ENCODE measurements around the gene GPR87.

GPR87 gene, protein sequence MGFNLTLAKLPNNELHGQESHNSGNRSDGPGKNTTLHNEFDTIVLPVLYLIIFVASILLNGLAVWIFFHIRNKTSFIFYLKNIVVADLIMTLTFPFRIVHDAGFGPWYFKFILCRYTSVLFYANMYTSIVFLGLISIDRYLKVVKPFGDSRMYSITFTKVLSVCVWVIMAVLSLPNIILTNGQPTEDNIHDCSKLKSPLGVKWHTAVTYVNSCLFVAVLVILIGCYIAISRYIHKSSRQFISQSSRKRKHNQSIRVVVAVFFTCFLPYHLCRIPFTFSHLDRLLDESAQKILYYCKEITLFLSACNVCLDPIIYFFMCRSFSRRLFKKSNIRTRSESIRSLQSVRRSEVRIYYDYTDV

DNA sequence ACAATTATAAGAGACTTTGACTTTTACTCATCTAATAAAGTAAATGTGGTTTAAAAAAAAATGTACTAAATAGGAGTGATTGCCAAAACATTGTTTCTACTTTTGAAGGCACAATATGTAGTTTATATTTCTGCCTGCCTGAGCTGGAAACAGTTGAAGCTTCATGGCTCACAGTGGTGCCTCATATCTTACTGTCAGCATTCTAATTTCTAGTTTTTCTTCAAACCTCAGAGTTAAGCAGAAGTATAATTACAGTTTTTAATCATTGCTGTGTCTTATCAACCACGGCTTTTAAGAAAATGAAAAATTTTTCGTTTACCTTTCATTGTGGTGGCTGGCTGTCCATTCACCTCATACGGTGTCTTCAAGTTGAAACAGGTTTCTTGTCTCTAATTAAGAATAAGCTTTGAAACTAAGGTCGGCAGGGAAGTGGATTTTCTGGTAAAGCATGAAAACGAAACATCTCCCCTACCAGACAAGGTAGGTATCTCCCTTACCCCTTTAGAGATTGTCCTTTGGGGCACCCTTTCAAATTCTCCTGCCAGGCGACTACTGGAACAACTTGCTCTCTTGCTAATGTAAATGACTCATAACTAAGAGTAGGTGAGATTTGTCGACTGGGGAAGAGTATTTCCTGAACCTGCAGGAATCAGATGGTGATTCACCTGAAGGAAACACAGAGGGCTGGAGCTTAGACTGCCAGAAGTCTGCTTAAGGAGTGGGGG, at the start of gene GPR87:
Gene GPR87, minus strand, starts transcription at position 554 of the 725 bp plus-strand sequence. CDS start 16,720 bp downstream, outside the sequence.
- DNase-seq = no peak

DNA sequence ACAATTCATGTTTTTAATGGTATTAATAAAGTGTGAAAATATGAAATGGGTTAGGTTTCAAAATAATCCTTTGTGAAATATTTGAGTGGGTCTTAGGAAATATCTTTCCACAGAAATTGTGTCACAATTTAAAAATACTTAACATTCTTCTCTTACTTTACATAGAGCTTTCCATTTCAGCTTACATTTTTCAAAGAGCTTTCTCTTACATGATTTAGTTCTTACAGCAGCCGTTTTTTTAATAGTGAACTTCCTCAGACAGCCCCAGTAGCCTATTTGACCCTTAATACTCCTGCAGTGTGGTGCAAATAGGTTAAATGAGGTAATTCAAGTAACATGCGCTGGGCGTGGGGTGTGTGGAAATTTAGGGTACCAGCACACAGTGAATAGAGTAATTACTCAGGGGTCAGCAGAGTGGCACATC, 46.1 kb upstream of the GPR87 start:
- no peak for DNase-seq

DNA sequence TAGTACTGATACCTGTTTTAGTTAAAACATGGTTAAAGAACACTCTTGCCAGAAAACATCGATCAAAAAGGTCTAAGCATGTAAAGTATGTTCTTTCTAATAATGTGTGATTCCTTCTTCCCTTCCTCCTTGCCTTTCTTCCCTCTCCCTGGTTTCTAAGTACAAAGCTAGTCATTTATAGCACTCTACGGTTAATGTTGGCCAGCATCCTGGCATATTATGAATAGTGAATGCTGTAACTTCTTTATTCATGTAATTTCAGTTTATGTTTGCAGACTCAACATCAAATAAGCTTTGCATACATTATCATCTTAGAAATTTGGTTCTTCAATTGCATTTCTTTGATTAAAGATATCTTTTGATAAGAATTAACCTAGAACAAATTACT, 40.8 kb upstream of the GPR87 start:
- DNase-seq = no peak

DNA sequence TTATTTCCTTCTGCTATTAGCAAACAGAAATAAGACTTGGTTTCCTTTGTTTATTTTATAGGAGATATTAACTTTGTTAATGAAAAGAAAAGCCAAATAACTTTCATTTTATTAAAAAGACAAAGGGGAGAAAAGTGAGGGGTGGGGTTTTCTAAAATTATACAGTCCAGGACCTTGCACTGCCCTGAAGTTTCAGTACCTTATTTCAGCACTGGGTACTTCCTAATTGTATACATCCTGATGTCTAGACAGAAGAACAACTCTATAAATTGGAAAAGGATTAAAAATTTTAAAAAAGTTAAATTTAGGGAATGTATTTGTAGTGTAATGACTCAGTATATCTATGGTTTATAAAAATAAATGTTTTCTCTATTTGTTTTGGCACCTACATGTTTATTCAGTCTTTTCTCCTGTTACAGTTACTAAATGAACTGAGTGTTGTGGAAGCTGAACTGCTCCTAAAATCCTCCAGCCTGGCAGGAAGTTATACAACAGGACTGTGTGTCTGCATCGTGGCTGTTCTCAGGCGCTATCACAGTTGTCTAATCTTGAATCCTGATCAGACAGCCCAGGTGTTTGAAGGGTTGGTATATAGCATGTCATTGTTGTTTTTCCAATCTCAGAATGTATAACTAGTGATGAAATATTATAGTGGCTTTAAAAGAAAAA, 40.3 kb upstream of the GPR87 start:
- no peak for DNase-seq

DNA sequence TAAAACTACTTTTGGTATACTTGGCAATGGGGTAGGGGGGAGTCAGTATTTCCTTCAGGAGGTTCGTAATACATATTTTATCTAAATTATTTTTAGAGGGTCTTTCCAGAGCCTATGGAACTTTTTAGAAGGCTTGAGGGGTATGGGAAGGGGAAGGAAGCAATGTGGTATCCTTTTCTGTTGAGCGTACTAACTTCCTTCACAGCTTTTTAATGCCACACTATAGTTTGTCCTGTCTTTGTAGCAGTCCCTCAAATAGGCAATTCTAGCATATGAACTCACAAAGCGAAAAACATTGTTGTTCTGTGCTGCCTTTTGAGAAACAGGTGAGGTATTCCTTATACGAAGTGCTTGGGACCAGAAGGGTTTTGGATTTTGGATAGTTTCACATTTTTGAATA, 35.0 kb upstream of the GPR87 start:
- DNase-seq = no peak

DNA sequence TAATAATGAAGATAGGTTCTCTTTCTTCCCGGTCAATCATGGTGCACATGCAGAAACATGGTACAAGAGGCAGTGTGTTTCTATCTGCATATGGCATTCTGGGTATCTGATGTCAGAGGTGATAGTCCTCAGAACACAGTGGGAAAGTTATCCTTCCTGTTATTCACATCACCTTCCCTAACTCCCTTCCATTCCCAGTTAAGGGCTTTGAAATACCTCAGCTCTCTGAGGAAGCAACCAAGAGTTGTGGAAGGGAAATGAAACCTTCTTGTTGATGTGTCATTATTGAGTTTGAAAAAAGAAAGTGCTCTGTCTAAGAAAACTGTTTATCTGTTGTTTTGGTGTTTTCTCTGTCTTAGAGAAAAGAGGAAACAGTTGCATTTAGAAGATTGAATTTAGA, 34.6 kb upstream of the GPR87 start:
- DNase-seq = no peak

DNA sequence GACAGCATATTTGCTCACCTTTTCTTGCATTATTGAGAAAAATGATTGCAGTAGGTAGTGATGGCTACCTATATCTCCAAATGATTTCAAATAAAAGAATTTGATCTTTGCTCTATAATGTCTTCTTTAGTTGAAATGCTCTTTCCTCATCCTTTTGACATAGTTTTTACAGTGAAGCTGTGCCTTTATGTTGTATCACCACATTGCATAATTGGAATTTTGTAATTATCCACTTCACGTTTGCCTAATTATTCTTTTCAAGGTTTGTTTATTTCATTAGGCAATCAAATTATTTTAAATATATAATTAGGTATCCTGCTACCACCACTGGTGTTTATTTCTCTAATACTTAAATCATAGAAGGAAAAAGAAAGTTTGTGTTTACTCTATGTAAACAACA, 34.0 kb upstream of the GPR87 start:
- no peak for DNase-seq

DNA sequence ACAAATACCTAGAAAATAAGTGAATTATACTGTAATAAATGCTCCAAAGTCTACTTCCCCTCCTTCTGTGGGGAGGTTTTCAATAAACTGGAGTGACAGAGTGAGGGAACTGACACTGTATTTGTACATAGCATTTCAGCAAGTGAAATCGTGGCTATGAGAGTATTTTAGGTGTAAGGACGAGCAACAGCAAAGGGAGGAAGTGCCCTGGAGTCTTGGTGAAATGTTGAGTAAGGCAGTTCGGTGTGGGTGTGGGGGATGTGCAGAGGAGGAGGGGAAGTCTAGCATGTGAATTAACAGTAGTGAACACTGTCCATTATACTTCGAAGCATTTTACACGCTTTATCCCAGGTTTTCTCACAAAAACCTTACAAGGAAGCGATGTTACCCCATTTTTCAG, 30.8 kb upstream of the GPR87 start:
- no peak for DNase-seq

DNA sequence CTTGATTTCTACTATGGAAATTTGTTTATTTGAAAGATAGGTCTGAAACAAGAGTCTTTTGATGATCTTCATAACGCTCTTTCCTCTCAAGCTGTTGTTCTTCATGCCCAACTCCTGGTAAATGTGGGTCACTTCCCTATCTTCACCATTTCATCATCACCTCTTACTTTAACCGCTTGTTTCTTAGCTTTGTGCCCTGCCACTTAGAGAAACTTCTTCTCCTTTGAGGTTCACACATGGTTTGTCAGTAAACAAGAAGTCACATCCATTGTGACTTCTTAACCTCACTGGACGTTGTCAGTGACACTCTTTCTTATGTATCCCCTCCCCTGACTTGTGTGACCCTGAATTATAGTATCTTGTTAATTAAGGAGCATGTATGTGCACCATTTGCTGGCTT, 29.7 kb upstream of the GPR87 start:
- DNase-seq = no peak

DNA sequence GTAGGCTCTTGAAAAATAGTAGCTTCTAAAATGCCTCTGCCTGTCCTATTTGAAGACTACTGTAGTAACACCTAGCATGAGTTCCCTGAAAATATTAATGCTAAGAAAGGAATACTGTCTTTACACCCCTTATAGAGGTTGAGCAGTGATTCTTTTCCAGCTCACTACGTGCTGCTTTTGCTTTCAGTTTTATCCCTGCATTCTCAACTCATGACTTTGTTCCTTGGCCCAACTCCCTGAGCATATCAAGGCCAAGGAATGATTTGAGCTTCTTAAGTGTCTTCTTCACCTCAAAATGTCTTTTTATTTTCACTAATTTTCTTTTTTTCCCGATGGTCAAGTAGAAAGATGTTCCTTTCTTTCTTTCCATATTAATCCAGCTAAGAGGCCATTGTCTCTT, 29.2 kb upstream of the GPR87 start:
- DNase-seq = no peak

DNA sequence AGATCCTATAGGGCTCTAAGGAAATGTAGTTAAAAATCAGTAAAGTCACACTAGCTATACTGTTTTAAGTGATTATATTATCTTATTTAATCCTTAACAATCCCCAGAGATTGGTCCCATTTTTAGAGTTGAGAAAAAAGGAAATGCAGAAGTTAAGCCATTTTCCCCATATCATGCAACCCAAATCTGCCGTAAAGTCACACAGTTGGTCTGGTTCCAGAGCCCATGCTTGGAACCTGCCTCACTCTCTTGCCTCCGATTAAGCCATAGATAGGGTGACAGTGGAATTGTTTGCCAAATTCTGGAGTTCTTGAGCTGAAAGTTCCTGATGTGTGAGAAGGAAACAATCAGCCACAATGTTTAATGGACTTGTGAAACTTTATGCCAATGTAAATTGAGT, 15.1 kb upstream of the GPR87 start:
- DNase-seq = no peak

DNA sequence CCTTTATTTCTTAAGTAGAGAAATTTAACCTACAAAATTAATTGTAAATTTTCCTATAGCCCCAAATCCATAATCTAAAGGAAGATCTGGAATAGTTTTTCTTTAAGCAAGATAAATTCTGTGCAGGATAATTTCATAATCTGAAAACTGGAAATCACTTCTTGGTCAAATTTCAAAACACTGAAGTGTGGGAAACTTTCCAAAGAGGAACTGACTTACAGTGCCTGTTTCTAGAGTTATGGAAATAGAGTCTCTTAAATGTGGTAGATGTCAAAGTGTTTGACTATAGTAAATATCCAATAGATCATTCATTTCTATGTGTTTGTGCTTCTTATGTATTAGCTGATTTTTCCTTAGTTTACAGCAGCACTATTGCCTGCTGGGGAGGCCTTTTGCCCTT, 14.3 kb upstream of the GPR87 start:
- DNase-seq = no peak

DNA sequence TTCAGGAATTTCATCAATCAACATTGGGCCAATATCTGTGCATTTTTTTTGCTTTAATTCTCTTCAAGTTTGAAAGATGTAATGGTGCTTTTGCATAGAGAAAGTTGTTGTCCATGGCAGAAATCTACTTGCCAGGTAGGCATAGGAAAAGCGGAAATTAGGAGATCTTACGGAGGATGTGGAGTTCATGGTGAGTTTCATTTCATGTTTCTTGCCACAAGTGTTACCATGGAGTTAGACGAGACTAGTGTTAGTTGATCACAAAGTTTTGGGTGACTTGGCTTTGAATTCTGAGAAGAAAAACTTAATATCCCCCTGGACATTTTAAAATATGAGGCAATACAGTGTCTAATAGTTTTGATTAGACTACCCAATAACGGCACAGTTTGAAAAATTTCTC, 13.8 kb upstream of the GPR87 start:
- no peak for DNase-seq

DNA sequence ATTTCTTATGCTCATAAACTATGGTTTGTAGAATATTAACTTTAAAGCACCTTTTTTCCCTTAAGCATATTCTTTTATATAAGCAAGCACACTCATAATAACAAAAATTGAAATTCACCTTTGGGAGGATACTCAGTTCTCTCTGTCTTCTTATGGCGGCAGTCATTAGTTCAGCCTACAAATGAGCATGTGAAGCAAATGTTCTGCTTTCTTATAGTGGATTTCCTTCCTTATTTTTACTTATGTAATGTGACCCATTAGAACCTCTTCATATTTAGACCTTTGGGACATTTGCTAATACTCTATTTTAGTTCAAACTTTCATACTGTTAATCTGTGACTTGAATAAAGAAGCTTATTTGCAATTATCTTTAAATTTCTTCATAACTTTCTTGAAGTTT, 12.7 kb upstream of the GPR87 start, which contains the start of gene P2RY13:
Gene P2RY13, minus strand, starts transcription at position 187 of the 400 bp plus-strand sequence. Its CDS starts 21 bp downstream, at position 166.
- DNase-seq = no peak

DNA sequence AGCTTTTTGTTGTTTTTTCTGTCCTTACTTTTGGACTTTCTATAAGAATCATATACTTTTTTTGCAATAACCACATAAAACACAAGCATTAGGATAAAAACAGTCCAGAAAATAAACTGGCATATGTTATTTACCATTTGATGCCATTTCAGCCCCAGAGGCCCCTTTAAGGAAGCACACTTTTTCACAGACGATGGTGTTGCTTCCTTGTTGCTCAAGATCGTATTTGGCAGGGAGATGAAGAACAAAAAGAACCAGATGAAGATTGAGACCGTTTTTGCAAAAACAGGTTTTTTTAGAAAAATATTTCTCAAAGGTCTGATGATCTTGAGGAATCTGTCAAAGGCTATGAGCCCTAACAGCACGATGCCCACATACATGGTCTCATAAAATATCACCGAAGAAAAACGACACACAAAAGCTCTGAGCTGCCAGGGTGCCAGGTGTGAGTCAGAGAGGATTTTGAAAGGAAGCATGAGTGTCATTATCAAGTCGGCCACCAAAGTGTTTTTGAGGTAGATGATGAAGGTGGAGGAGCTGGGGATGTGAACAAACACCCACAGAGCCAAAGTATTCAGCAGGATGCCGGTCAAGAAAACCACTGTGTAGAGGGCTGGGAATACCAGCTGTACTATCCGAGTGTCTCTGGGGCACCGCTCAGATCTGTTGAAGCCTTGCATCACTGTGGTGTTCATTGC, 11.8 kb upstream of the GPR87 start:
- no peak for DNase-seq

DNA sequence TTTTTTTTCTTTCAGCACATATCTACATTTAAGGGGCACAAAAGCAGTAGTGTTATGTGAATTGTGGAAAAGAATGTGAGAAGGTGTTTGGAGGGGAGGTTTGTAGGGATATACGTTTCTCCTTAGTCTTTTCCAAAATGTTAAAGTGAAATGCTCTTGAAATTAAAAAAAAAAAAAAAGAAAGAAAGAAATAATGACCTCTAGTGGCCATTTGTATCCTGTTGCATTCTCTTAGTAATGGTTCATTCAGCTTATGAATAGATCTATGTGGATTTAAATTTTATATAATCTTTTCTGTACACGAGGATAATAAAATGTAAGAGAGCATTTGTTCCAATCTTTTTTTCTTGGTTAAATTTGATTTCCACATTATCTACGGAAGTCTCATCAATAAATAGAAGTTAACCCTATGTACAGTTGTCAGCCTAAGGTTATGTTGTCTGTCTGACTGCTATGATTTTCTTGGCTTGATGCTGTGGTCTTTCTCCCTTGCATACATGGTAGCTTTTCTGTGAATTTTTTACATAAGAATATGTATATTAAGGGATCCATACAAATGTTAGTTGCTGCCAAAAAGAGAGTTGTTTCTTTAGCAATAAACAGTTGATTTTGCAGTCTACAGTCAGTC, 11.1 kb upstream of the GPR87 start:
- no peak for DNase-seq

DNA sequence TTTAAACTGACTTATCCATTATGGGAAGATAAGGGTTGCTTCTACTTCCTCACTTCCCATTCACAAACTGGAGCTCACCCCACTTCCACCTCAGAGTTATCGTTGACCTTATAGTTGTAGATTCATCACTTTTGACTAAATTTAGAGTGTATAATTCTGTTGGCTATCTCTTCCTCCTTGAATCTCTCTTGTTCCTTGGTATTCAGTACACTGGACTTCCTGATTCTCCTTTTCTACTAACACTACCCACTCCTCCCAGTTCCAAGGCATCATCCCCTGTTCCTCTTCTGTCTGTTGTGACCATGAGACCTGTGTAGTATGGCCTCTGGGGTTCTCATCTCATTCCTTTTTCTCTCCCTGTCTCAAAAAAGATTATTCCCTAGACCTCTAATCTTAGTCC, 5.9 kb upstream of the GPR87 start:
- no peak for DNase-seq

DNA sequence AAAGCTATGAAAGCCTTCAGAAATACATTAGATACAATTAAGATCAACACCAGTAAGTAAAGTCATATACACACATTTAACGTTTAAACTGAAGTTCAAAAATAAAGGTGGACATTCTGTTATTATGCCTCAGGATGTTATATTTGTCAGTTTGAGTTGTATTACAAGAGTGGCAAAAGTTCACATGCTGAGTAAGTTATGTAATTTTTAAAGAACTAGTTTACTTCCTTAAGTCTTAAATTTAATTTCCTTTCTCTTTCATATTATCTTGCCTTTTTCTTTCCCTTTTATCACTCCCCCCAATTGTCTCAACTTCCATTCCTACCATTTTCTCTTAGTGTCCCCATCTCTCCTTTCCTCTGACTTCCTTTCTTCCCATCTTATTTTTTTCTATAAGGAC, 4.9 kb upstream of the GPR87 start:
- no peak for DNase-seq

DNA sequence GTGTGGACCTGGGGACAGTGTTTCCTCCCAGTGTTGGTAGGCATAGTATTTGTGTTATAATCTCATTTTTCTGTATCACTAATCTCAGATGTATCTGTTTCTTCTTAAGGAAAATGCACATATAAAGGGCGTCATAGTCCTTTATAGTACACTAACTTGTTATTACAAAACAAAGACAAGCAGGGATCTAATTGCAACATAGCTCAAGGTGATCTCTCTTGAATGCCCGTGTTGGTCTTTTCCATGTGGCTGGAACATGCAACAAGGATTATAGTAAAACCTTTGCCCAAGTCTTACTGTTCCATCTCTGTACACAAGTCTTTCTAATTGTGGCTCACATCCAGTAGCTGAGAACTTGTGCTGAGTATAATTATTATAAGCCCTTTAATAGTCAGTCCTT, 3.5 kb upstream of the GPR87 start:
- DNase-seq = no peak

DNA sequence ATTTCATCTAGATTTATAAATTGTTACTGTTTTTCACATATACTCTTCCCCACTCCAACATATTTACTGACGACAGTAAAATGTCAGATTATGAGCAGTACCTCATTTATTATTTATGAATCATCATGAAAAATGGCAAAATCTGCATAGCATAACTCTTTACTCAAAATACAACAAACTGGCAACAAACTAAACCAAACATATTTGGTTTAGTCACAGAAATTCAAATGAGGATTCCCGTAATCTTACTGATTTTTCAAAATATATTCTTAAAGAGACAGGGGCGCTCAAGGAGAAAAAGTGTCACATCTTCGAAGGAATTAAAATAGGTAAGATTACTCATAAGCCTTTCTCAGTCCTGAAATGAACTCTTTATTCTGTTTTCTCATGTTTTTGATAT, 3.0 kb upstream of the GPR87 start:
- no peak for DNase-seq

DNA sequence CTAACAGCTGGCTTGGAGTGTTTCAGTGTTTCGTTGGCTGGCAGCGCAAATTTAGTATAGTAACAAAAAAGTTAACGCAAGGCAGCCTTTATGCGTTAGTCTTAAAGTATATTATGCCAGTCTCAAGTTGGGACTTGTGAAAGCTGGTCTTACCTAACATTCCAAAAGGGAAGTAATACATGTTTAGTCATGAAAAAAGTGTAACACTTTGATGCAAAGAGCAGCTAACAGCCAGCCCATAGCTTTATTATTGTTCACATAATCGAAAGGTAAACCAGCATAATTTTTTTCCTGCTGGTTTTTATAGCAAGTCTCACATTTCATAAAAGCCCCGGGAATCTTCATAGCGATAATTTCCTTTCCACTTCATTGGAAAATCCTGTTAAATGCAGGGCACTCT, 2.4 kb upstream of the GPR87 start:
- DNase-seq = no peak

DNA sequence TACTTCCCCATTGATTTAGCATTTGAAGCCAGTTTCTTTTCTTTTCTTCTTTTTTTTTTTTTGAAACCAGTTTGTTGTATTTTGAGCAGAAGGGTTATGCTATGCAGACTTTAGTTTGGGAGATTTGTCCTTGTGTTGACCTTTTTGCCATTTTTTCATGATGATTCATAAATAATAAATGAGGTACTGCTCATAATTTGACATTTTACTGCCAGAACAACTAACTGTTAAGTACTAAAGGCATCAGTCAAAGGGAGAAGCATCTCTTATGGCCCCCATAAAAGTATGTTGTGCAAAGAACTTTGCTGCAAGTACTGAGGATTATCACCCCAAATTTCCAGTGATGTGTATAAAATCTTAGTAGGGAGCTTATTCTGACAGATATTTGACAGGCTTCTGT, 1.7 kb upstream of the GPR87 start:
- DNase-seq = no peak

DNA sequence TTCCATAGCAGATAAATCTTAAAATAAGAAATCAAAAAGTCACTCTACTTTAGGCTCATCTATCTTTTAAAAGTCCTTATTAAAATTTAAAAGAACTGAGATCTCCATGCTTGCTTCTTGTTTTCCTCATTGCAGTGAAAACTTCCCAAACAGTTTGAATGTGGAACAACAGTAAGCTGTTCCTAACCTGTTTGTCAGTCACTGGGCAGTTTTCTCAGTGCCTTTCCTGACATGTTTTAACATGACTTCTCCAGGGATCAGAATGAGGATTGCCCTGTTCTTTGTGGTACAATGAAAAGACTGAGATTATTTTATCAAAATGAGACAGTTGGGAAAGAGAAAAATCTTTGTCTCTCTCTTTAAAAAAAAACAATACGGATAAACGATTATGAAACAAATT, 774 bp downstream of the GPR87 start:
- DNase-seq = no peak

All from activated CD8-positive, alpha-beta memory T cell treated with anti-CD3 and anti-CD28 coated beads for 24 hours (primary cell).